Measurements from ENCODE around the gene MIDN.
A peak's percentile ranks its signal among the peaks of the same experiment; 100 is the strongest.

DNA sequence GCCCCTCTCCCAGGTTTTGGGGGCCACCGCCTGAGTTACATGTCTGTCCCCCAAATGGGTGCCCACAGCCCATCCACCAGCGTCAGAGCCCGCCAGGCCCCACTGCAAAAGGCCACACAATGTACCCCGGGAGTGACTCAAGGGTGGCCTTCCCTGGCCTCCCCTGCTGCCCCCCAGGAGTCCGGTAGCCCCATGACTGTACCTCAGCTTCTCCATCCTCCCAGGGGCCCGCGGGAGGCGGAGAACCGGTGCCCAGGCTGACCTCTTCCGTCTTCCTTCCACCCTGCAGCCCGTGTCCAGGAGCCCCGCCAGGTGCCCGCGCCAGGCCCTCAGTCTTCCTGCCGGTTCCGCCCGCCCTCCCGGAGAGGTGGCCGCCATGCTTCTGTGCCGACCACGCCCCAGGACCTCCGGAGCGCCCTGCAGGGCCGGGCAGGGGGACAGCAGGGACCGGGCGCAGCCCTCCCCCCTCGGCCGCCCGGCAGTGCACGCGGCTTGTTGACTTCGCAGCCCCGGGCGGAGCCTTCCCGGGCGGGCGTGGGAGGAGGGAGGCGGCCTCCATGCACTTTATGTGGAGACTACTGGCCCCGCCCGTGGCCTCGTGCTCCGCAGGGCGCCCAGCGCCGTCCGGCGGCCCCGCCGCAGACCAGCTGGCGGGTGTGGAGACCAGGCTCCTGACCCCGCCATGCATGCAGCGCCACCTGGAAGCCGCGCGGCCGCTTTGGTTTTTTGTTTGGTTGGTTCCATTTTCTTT is 20.9 kb upstream of the MIDN start:
- no peak for TF ChIP-seq RAD21 (IDR thresholded peaks at IDR 0.05; ENCODE audit: low read length)
- no peak for TF ChIP-seq MAZ (IDR thresholded peaks at IDR 0.05; ENCODE audit: borderline replicate concordance, low read depth, low read length)
- TF ChIP-seq, protein P1, sequence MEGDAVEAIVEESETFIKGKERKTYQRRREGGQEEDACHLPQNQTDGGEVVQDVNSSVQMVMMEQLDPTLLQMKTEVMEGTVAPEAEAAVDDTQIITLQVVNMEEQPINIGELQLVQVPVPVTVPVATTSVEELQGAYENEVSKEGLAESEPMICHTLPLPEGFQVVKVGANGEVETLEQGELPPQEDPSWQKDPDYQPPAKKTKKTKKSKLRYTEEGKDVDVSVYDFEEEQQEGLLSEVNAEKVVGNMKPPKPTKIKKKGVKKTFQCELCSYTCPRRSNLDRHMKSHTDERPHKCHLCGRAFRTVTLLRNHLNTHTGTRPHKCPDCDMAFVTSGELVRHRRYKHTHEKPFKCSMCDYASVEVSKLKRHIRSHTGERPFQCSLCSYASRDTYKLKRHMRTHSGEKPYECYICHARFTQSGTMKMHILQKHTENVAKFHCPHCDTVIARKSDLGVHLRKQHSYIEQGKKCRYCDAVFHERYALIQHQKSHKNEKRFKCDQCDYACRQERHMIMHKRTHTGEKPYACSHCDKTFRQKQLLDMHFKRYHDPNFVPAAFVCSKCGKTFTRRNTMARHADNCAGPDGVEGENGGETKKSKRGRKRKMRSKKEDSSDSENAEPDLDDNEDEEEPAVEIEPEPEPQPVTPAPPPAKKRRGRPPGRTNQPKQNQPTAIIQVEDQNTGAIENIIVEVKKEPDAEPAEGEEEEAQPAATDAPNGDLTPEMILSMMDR (conservative IDR thresholded peaks at IDR 0.05; ENCODE audit: low read depth, low read length): no peak
- TF ChIP-seq POLR2A (IDR thresholded peaks at IDR 0.05; ENCODE audit: low read depth, low read length): peak; percentile 28; the same call in 1 of the 2 replicates
- TF ChIP-seq NFE2L2 (IDR thresholded peaks at IDR 0.05; ENCODE audit: low read depth, low read length): no peak
- TF ChIP-seq, protein P2, sequence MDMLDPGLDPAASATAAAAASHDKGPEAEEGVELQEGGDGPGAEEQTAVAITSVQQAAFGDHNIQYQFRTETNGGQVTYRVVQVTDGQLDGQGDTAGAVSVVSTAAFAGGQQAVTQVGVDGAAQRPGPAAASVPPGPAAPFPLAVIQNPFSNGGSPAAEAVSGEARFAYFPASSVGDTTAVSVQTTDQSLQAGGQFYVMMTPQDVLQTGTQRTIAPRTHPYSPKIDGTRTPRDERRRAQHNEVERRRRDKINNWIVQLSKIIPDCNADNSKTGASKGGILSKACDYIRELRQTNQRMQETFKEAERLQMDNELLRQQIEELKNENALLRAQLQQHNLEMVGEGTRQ (IDR thresholded peaks at IDR 0.05; ENCODE audit: low read depth, low read length): no peak
- no peak for TF ChIP-seq MAFK (IDR thresholded peaks at IDR 0.05; ENCODE audit: low read depth, low read length)
- no peak for TF ChIP-seq RCOR1 (IDR thresholded peaks at IDR 0.05; ENCODE audit: insufficient replicate concordance, low read length)
- no peak for TF ChIP-seq SMC3 (IDR thresholded peaks at IDR 0.05; ENCODE audit: low read depth, low read length)
